ENCODE data around the gene THRB. TPM values are rescaled to one million over a fixed set of nuclear protein-coding genes. Genes with fewer than 3 reads are reported as not detected.

THRB gene
- total RNA-seq, 1 donor = 0.36 TPM

- Histone ChIP-seq H3K4me3 (ENCODE audit: insufficient read depth, low read length) (no peak overlapping the region), H3K27me3 (ENCODE audit: insufficient read depth, low read length) (no peaks in the 10 kb centered on the region), H4K20me1 (ENCODE audit: insufficient read depth, low read length) (no peaks in the 10 kb centered on the region), H3K4me2 (ENCODE audit: insufficient read depth, low read length) (no peak overlapping the region), H3K4me1 (ENCODE audit: insufficient read depth, low read length) (no peaks in the 10 kb centered on the region), H3K36me3 (ENCODE audit: insufficient read depth, low read length) (no peaks in the 10 kb centered on the region), H2AFZ (ENCODE audit: low read length) (no peak overlapping the region), H3K79me2 (ENCODE audit: insufficient read depth, low read length) (no peaks in the 10 kb centered on the region), H3K9me3 (ENCODE audit: low read depth, low read length) (no peaks in the 10 kb centered on the region), H3K27ac (ENCODE audit: low read depth, low read length) (no peak overlapping the region)
- TF ChIP-seq CTCF (IDR thresholded peaks at IDR 0.05; ENCODE audit: extremely low read depth, low read depth, low read length) = no peak
- DNase-seq (ENCODE audit: insufficient read length, low spot score, missing footprints) = no peak
These were observed 331.7 kb downstream of the THRB start for GRCh38 chr3:24162929-24163328.

- H3K4me3 ChIP-seq (ENCODE audit: insufficient read depth, low read length) = no peak overlapping the region
- no peak overlapping the region for H3K4me2 ChIP-seq (ENCODE audit: insufficient read depth, low read length)
These were observed 332.8 kb downstream of the THRB start for GRCh38 chr3:24161841-24162240.

GRCh38 chr3:24160424-24161095 lies 334.1 kb downstream of the THRB start:
- H3K4me2 ChIP-seq (ENCODE audit: insufficient read depth, low read length) = no peak overlapping the region
- H3K9me3 ChIP-seq (ENCODE audit: low read depth, low read length) = no peaks in the 10 kb centered on the region
- no peaks in the 10 kb centered on the region for H3K79me2 ChIP-seq (ENCODE audit: insufficient read depth, low read length)
- H3K27me3 ChIP-seq (ENCODE audit: insufficient read depth, low read length) = no peaks in the 10 kb centered on the region
- H3K4me3 ChIP-seq (ENCODE audit: insufficient read depth, low read length) = no peak overlapping the region
- no peak for TF ChIP-seq CTCF (IDR thresholded peaks at IDR 0.05; ENCODE audit: extremely low read depth, low read depth, low read length)
- H2AFZ ChIP-seq (ENCODE audit: low read length) = no peak overlapping the region
- H3K4me1 ChIP-seq (ENCODE audit: insufficient read depth, low read length) = no peaks in the 10 kb centered on the region
- H3K27ac ChIP-seq (ENCODE audit: low read depth, low read length) = no peak overlapping the region
- no peak for DNase-seq (ENCODE audit: insufficient read length, low spot score, missing footprints)
- H3K36me3 ChIP-seq (ENCODE audit: insufficient read depth, low read length) = no peaks in the 10 kb centered on the region
- no peaks in the 10 kb centered on the region for H4K20me1 ChIP-seq (ENCODE audit: insufficient read depth, low read length)

More at GRCh38 chr3:24161841-24162240, 332.8 kb downstream of the THRB start:
- Histone ChIP-seq H3K27me3 (ENCODE audit: insufficient read depth, low read length) (no peaks in the 10 kb centered on the region), H3K79me2 (ENCODE audit: insufficient read depth, low read length) (no peaks in the 10 kb centered on the region), H2AFZ (ENCODE audit: low read length) (no peak overlapping the region), H3K9me3 (ENCODE audit: low read depth, low read length) (no peaks in the 10 kb centered on the region), H3K4me1 (ENCODE audit: insufficient read depth, low read length) (no peaks in the 10 kb centered on the region), H3K27ac (ENCODE audit: low read depth, low read length) (no peak overlapping the region), H4K20me1 (ENCODE audit: insufficient read depth, low read length) (no peaks in the 10 kb centered on the region), H3K36me3 (ENCODE audit: insufficient read depth, low read length) (no peaks in the 10 kb centered on the region)
- no peak for TF ChIP-seq CTCF (IDR thresholded peaks at IDR 0.05; ENCODE audit: extremely low read depth, low read depth, low read length)
- no peak for DNase-seq (ENCODE audit: insufficient read length, low spot score, missing footprints)

- H3K4me1 ChIP-seq (ENCODE audit: insufficient read depth, low read length) = no peaks in the 10 kb centered on the region
- no peaks in the 10 kb centered on the region for H3K9me3 ChIP-seq (ENCODE audit: low read depth, low read length)
- H3K79me2 ChIP-seq (ENCODE audit: insufficient read depth, low read length) = no peaks in the 10 kb centered on the region
- no peak overlapping the region for H3K4me3 ChIP-seq (ENCODE audit: insufficient read depth, low read length)
- no peaks in the 10 kb centered on the region for H3K36me3 ChIP-seq (ENCODE audit: insufficient read depth, low read length)
- H3K4me2 ChIP-seq (ENCODE audit: insufficient read depth, low read length) = no peak overlapping the region
- no peak for TF ChIP-seq CTCF (IDR thresholded peaks at IDR 0.05; ENCODE audit: extremely low read depth, low read depth, low read length)
- DNase-seq (ENCODE audit: insufficient read length, low spot score, missing footprints) = no peak
- no peak overlapping the region for H2AFZ ChIP-seq (ENCODE audit: low read length)
- H3K27me3 ChIP-seq (ENCODE audit: insufficient read depth, low read length) = no peaks in the 10 kb centered on the region
- H3K27ac ChIP-seq (ENCODE audit: low read depth, low read length) = no peak overlapping the region
- no peaks in the 10 kb centered on the region for H4K20me1 ChIP-seq (ENCODE audit: insufficient read depth, low read length)
These were observed 335.7 kb downstream of the THRB start for GRCh38 chr3:24158761-24159454.

Data from osteoblast (primary cell).